ENCODE results near the gene DLG4.

GRCh38 chr17:7240375-7240774 is 20.7 kb upstream of the DLG4 start:
- TF ChIP-seq, protein P1, sequence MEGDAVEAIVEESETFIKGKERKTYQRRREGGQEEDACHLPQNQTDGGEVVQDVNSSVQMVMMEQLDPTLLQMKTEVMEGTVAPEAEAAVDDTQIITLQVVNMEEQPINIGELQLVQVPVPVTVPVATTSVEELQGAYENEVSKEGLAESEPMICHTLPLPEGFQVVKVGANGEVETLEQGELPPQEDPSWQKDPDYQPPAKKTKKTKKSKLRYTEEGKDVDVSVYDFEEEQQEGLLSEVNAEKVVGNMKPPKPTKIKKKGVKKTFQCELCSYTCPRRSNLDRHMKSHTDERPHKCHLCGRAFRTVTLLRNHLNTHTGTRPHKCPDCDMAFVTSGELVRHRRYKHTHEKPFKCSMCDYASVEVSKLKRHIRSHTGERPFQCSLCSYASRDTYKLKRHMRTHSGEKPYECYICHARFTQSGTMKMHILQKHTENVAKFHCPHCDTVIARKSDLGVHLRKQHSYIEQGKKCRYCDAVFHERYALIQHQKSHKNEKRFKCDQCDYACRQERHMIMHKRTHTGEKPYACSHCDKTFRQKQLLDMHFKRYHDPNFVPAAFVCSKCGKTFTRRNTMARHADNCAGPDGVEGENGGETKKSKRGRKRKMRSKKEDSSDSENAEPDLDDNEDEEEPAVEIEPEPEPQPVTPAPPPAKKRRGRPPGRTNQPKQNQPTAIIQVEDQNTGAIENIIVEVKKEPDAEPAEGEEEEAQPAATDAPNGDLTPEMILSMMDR (conservative IDR thresholded peaks at IDR 0.05 in 1 of 2, IDR thresholded peaks at IDR 0.05 in 1 of 2; ENCODE audit: extremely low read depth in 1 of 2, insufficient read depth in 1 of 2, low read depth in 1 of 2, low read length in 2 of 2) = no peak
- no peak for TF ChIP-seq EZH2 (IDR thresholded peaks at IDR 0.05; ENCODE audit: borderline replicate concordance, low read length)

All from mammary epithelial cell (primary cell).